ENCODE measurements around the gene CYP3A7.
"Not testable (repeated sequence)": the region's sequence is repeated elsewhere in the genome, so short reads cannot be mapped to it uniquely, and the experiment has no call there.

CYP3A7 gene

DNA sequence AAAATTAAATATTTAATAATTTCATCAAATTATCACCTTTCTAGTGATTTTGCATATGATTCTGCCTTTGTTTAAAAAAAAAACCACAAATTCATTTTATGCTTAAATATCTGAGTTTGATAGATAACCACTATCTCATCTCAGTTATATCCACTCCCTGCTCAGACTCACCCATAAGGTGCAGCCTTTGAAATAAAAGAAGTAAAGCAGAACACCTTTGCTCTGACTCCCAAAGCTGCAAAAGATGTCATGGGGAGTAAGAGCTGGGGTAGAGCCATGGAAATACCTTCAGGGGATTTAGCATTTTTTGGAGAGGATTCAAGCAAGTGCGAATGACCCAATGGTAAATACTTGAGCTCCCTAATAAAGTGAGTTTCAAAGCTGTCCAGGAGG, 40.1 kb downstream of the CYP3A7 start:
- no peak for DNase-seq (ENCODE audit: low read depth)
- TF ChIP-seq, protein P1, sequence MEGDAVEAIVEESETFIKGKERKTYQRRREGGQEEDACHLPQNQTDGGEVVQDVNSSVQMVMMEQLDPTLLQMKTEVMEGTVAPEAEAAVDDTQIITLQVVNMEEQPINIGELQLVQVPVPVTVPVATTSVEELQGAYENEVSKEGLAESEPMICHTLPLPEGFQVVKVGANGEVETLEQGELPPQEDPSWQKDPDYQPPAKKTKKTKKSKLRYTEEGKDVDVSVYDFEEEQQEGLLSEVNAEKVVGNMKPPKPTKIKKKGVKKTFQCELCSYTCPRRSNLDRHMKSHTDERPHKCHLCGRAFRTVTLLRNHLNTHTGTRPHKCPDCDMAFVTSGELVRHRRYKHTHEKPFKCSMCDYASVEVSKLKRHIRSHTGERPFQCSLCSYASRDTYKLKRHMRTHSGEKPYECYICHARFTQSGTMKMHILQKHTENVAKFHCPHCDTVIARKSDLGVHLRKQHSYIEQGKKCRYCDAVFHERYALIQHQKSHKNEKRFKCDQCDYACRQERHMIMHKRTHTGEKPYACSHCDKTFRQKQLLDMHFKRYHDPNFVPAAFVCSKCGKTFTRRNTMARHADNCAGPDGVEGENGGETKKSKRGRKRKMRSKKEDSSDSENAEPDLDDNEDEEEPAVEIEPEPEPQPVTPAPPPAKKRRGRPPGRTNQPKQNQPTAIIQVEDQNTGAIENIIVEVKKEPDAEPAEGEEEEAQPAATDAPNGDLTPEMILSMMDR (IDR thresholded peaks at IDR 0.05; ENCODE audit: insufficient read depth, low read depth, low read length, missing control alignments): no peak

GRCh38 chr7:99694201-99694911, 40.6 kb downstream of the CYP3A7 start:
- DNase-seq (ENCODE audit: low read depth): no peak
- H3K4me3 ChIP-seq (ENCODE audit: low read depth, low read length): no peak overlapping the region
- TF ChIP-seq, protein P1 (IDR thresholded peaks at IDR 0.05; ENCODE audit: insufficient read depth, low read depth, low read length, missing control alignments): no peak

More for the DNA sequence above, 40.1 kb downstream of the CYP3A7 start:
- H3K4me3 ChIP-seq (ENCODE audit: low read depth, low read length): no peak overlapping the region

DNA sequence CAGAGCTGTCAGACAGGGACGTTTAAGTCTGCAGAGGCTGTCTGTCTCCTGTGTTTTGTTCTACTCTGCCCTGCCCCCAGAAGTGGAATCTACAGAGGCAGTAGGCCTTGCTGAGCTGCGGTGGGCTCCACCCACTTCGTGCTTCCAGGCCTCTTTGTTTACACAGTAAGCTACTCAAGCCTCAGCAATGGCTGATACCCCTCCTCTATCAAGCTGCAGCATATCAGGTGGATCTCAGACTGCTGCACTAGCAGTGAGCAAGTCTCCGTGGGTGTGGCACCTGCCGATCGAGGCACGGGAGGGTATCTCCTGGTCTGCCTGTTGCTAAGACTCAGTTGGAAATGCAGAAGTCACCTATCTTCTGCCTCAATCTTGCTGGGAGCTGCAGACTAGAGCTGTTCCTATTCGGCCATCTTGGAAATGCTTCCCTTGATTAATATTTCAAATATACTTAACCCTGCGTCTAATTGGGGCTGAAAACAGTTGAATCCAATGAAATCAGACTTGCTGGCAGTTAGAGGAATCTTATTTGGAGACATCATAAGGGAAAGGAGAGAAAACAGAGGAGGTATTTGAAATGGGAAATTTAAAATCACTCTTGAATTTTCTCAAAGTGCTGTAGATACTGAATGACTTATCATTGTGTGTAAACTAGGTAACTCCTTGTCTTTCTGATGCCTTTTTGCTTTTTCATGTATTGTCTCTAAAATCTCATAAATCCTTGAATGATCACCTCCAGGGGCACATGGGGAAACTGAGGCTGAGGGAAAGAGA, 41.4 kb downstream of the CYP3A7 start:
- H3K4me3 ChIP-seq (ENCODE audit: low read depth, low read length): no peak overlapping the region
- no peak for DNase-seq (ENCODE audit: low read depth)
- TF ChIP-seq, protein P1 (IDR thresholded peaks at IDR 0.05; ENCODE audit: insufficient read depth, low read depth, low read length, missing control alignments): no peak

DNA sequence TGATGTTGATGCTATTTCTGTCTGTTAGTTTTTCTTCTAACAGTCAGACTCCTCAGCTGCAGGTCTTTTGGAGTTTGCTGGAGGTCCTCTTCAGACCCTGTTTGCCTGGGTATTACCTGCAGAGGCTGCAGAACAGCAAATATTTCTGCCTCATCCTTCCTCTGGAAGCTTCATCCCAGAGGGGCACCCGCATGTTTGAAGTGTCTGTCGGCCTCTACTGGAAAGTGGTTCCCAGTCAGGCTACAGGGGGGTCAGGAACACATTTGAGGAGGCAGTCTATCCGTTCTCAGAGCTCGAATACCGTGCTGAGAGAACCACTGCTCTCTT, 41.9 kb downstream of the CYP3A7 start:
- TF ChIP-seq, protein P1 (IDR thresholded peaks at IDR 0.05; ENCODE audit: insufficient read depth, low read depth, low read length, missing control alignments): no peak
- no peak for DNase-seq (ENCODE audit: low read depth)
- no peak overlapping the region for H3K4me3 ChIP-seq (ENCODE audit: low read depth, low read length)

GRCh38 chr7:99692563-99692962, 42.4 kb downstream of the CYP3A7 start:
- H3K4me3 ChIP-seq (ENCODE audit: low read depth, low read length); DNase-seq (ENCODE audit: low read depth): not testable (repeated sequence)

DNA sequence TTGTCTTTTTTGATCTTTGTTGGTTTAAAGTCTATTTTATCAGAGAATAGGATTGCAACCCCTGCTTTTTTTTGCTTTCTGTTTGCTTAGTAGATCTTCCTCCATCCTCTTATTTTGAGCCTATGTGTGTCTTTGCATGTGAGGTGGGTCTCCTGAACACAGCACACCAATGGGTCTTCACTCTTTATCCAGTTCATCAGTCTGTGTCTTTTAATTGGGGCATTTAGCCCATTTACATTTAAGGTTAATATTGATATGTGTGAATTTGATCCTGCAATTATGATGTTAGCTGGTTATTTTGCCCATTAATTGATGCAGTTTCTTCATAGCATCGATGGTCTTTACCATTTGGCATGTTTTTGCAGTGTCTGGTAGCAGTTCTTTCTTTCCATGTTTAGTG, 43.3 kb downstream of the CYP3A7 start:
- not testable (repeated sequence) for H3K4me3 ChIP-seq (ENCODE audit: low read depth, low read length); DNase-seq (ENCODE audit: low read depth)

- H3K4me3 ChIP-seq (ENCODE audit: low read depth, low read length); DNase-seq (ENCODE audit: low read depth): not testable (repeated sequence)
Observed at GRCh38 chr7:99690918-99691317, 44.1 kb downstream of the CYP3A7 start.

- H3K4me3 ChIP-seq (ENCODE audit: low read depth, low read length); DNase-seq (ENCODE audit: low read depth): not testable (repeated sequence)
Observed at GRCh38 chr7:99685871-99686608, 49.0 kb downstream of the CYP3A7 start.

Data from GM12865 (cell line).